Activated B cell treated with CpG ODN at 0.5 μM for 24 hours (primary cell): ENCODE data around the gene PRKAR2A. TPM values are rescaled to one million over a fixed set of nuclear protein-coding genes. Genes with fewer than 3 reads are reported as not detected.
"Not testable (repeated sequence)": the region's sequence is repeated elsewhere in the genome, so short reads cannot be mapped to it uniquely, and the experiment has no call there.

Experiments
- ATAC-seq: fragments of 200-7000 bp; cut with Tn5 transposase; one replicate; pipeline ENCODE4 v1.10.0; 2021; ENCODE audit warnings: low read depth, mild to moderate bottlenecking, moderate library complexity
- CTCF ChIA-PET: fragments of 350-600 bp; sonication (Branson Sonifier 250); formaldehyde crosslinking; loops from one replicate; lab custom pipeline; 2021; ENCODE audit warnings: antibody characterized with exemption; lab: Charles Lee
- POLR2A ChIA-PET: fragments of 350-600 bp; sonication (Branson Sonifier 250); formaldehyde crosslinking; loops from one replicate; lab custom pipeline; 2021; ENCODE audit warnings: antibody characterized with exemption; lab: Charles Lee
- DNase-seq: peaks from one replicate; pipeline ENCODE4 v3.0.0; 2022
- H3K27ac Mint-ChIP-seq: one replicate; pipeline ENCODE4 v1.8.0; 2020; ENCODE audit warnings: mixed read lengths
- H3K27me3 Mint-ChIP-seq: one replicate; pipeline ENCODE4 v1.8.0; 2021; ENCODE audit warnings: mixed read lengths
- H3K36me3 Mint-ChIP-seq: one replicate; pipeline ENCODE4 v1.8.0; 2021; ENCODE audit warnings: low read depth, mixed read lengths
- H3K4me1 Mint-ChIP-seq: one replicate; pipeline ENCODE4 v1.8.0; 2021; ENCODE audit warnings: mixed read lengths
- H3K4me3 Mint-ChIP-seq: one replicate; pipeline ENCODE4 v1.8.0; 2020; ENCODE audit warnings: mild to moderate bottlenecking, mixed read lengths
- H3K9me3 Mint-ChIP-seq: one replicate; pipeline ENCODE4 v1.8.0; 2020; ENCODE audit warnings: mixed read lengths
- CTCF ChIP-seq: fragments of 200-600 bp; IDR thresholded peaks from one replicate; pipeline ENCODE4 v1.8.0; 2022; ENCODE audit warnings: antibody characterized with exemption, mild to moderate bottlenecking
- intact Hi-C: fragments of 100-400 bp; cut with micrococcal nuclease; formaldehyde crosslinking; loops from one replicate; pipeline ENCODE4 v1.15.1; 2024
- total RNA-seq: library from RNA; stranded (reverse); gene quantifications from 2 replicates; pipeline ENCODE4 v1.2.3, GENCODE V29; 2022

Gene PRKAR2A
- total RNA-seq, 1 donor from 2014 or later: 28.0 TPM

GRCh38 chr3:48798998-48799397 lies 48.7 kb downstream of the PRKAR2A start:
- no peak for TF ChIP-seq CTCF
- H3K27ac Mint-ChIP-seq: no peak overlapping the region
- ChIA-PET CTCF (no interaction called here), POLR2A (no interaction called here)
- H3K9me3 Mint-ChIP-seq: no peaks in the 10 kb centered on the region
- ATAC-seq (no peak), DNase-seq (no peak)
- no peak overlapping the region for H3K4me3 Mint-ChIP-seq
- H3K27me3 Mint-ChIP-seq: no peaks in the 10 kb centered on the region
- intact Hi-C loops: no loop called here
- no peaks in the 10 kb centered on the region for H3K4me1 Mint-ChIP-seq
- H3K36me3 Mint-ChIP-seq: peaks cover 10% of the 10 kb centered on the region

DNA sequence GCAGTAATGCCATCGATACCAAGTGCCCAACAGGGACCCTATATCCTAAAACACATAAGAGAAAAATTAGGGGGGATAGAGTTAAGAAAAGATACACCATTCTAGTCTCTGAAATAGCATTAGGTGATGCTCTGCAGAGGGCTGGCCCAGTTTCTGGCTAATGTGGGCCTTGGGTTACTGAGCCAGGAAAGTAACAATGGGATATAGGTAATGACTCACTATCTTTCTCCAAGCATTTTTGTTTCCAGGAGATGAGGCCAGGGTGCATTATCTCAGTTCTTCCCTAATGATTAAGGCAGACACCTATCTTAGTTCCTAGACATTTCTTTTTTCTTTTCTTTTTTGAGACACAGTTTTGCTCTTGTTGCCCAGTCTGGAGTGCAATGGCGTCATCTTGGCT lies 50.0 kb downstream of the PRKAR2A start:
- CTCF ChIA-PET: no interaction called here
- no peak overlapping the region for H3K27ac Mint-ChIP-seq
- no peak for TF ChIP-seq CTCF
- POLR2A ChIA-PET: no interaction called here
- DNase-seq: no peak
- no peak for ATAC-seq
- intact Hi-C loops: no loop called here
- H3K4me3 Mint-ChIP-seq: no peak overlapping the region
- H3K27me3 Mint-ChIP-seq: no peaks in the 10 kb centered on the region
- H3K36me3 Mint-ChIP-seq: peaks cover 13% of the 10 kb centered on the region
- H3K4me1 Mint-ChIP-seq: no peaks in the 10 kb centered on the region
- H3K9me3 Mint-ChIP-seq: no peaks in the 10 kb centered on the region

DNA sequence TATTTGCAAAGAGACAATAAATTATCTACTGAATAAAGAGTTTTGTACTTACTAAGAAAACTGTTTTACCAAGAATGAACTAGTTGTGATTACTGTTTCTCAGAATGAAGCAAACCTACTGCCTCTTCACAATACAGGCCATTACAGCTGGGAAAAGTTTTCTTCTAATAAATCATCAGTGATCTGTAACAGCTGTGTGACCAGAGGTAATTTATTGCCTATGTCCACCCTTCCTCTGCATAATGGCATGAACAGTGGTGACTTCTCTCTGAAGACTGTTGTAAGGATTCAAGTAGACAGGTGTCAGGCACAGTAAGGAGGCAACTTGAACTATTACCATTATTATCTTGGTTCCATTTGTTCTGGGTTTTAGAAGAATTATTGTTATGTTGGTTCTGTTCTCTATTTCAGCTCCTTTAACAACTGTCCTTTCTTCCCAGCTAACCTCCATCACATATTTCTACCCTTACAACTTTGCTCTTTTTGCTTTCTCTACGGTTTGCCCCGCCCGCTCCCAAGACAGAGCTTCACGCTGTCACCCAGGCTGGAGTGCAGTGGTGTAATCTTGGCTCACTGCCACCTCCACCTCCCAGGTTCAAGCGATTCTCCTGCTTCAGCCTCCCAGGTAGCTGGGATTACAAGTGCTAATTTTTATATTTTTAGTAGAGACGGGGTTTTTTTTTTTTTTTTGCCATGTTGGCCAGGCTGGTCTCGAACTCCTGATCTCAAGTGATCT lies 51.5 kb downstream of the PRKAR2A start:
- Mint-ChIP-seq H3K9me3 (no peaks in the 10 kb centered on the region), H3K4me1 (no peaks in the 10 kb centered on the region), H3K27me3 (no peaks in the 10 kb centered on the region), H3K27ac (no peak overlapping the region), H3K36me3 (peaks cover 13% of the 10 kb centered on the region), H3K4me3 (no peak overlapping the region)
- intact Hi-C loops: no loop called here
- ChIA-PET POLR2A (no interaction called here), CTCF (no interaction called here)
- DNase-seq: no peak
- ATAC-seq: no peak
- no peak for TF ChIP-seq CTCF

GRCh38 chr3:48793484-48793883 lies 54.2 kb downstream of the PRKAR2A start:
- H3K27ac Mint-ChIP-seq, H3K4me3 Mint-ChIP-seq, intact Hi-C loops, DNase-seq, CTCF ChIA-PET, H3K9me3 Mint-ChIP-seq, H3K27me3 Mint-ChIP-seq, ATAC-seq, POLR2A ChIA-PET, H3K4me1 Mint-ChIP-seq: not testable (repeated sequence)
- H3K36me3 Mint-ChIP-seq: peaks cover 27% of the 10 kb centered on the region

DNA sequence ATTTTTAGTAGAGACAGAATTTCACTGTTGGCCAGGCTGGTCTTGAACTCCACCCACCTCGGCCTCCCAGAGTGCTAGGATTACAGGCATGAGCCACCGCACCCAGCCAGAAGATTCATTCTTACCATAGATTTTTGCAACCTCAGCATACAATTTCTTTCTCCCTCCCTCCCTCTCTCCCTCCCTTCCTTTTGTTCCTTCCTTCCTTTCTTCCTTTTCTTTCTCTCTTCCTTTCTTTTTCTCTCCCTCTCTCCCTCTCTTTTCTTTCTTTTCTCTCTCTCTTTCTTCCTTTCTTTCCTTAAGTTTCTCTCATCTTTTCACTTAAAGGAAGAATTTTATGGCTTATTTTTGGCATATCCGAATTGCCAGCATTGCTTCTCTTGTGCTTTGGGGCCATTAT lies 58.0 kb downstream of the PRKAR2A start:
- Mint-ChIP-seq H3K27ac (no peak overlapping the region), H3K9me3 (no peaks in the 10 kb centered on the region), H3K27me3 (no peaks in the 10 kb centered on the region), H3K4me1 (no peaks in the 10 kb centered on the region), H3K4me3 (no peak overlapping the region), H3K36me3 (peaks cover 34% of the 10 kb centered on the region)
- intact Hi-C loops: no loop called here
- CTCF ChIA-PET: no interaction called here
- no peak for DNase-seq
- POLR2A ChIA-PET: no interaction called here
- no peak for ATAC-seq
- TF ChIP-seq CTCF: no peak
